22Rv1 (cell line): ENCODE data around the gene MELTF.
"Not testable (repeated sequence)": the region's sequence is repeated elsewhere in the genome, so short reads cannot be mapped to it uniquely, and the experiment has no call there.

Experiments
- H3K27ac ChIP-seq: fragments of 450-650 bp; 2 replicates; pipeline ENCODE4 v1.5.1; 2017
- ZFX ChIP-seq: fragments of 450-650 bp; IDR thresholded peaks from 2 replicates; pipeline ENCODE4 v1.6.1; 2017; ENCODE audit warnings: antibody characterized with exemption, borderline replicate concordance
- TF ChIP-seq, protein P1 (sequence below): fragments of 450-650 bp; IDR thresholded peaks from 2 replicates; pipeline ENCODE4 v1.5.1; 2017; ENCODE audit warnings: mild to moderate bottlenecking

Gene MELTF

GRCh38 chr3:197029511-197030167, at the start of gene MELTF:
TSS of gene MELTF (minus strand) at chr3:197029817. CDS start at chr3:197029702, 115 bp downstream.
- no peak within 1 kb of the TSS for H3K27ac ChIP-seq
- TF ChIP-seq, protein P1, sequence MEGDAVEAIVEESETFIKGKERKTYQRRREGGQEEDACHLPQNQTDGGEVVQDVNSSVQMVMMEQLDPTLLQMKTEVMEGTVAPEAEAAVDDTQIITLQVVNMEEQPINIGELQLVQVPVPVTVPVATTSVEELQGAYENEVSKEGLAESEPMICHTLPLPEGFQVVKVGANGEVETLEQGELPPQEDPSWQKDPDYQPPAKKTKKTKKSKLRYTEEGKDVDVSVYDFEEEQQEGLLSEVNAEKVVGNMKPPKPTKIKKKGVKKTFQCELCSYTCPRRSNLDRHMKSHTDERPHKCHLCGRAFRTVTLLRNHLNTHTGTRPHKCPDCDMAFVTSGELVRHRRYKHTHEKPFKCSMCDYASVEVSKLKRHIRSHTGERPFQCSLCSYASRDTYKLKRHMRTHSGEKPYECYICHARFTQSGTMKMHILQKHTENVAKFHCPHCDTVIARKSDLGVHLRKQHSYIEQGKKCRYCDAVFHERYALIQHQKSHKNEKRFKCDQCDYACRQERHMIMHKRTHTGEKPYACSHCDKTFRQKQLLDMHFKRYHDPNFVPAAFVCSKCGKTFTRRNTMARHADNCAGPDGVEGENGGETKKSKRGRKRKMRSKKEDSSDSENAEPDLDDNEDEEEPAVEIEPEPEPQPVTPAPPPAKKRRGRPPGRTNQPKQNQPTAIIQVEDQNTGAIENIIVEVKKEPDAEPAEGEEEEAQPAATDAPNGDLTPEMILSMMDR, result peak; percentile 97
- no peak for TF ChIP-seq ZFX

DNA sequence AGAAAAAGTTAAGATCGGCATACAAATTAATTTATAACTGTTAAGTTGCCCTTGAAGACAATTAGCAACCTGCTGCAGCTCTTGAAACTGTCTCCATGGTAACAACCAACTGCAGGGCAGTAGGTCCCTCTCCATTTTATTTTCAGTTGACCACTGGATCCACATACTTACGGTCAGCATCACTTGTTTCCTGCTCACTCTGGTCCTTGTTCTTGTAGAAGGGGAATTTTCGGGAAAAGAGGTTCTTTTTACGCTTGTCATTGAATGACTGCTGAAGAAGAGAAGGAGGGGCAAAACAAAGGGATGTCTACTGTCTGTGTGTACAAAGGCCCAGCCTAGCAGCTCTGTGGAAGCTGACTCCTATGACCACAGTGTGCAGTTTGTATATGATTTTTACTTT, 46.8 kb upstream of the MELTF start:
- TF ChIP-seq, protein P1, result no peak
- no peak for TF ChIP-seq ZFX
- H3K27ac ChIP-seq, result no peak overlapping the region

- H3K27ac ChIP-seq, result no peak overlapping the region
Measured at GRCh38 chr3:197068077-197068476, 38.5 kb upstream of the MELTF start.

GRCh38 chr3:197064771-197065170, 35.2 kb upstream of the MELTF start:
- no peak for TF ChIP-seq ZFX
- TF ChIP-seq, protein P1, result no peak
- no peak overlapping the region for H3K27ac ChIP-seq

More at GRCh38 chr3:197068077-197068476, 38.5 kb upstream of the MELTF start:
- TF ChIP-seq ZFX, result no peak
- TF ChIP-seq, protein P1, result no peak

DNA sequence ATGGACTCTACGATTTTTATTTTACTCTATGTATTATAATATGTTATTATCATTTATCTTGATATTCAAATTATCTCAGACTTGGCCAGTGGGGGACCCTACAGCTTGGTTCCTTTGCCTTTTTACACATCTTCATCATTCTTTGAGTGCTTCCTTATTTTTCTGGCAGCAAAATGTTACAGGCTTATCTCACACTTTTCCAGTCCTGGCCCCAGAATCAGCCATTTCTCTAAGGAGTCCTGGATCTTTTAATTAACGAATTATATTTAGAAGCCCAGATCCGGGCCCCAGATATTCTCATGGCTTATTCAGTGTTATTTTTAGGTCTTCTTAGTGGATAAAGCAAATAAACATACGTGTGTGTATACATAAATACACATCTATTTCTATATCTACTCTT, 32.8 kb upstream of the MELTF start:
- TF ChIP-seq, protein P1, result no peak
- no peak for TF ChIP-seq ZFX
- no peak overlapping the region for H3K27ac ChIP-seq

DNA sequence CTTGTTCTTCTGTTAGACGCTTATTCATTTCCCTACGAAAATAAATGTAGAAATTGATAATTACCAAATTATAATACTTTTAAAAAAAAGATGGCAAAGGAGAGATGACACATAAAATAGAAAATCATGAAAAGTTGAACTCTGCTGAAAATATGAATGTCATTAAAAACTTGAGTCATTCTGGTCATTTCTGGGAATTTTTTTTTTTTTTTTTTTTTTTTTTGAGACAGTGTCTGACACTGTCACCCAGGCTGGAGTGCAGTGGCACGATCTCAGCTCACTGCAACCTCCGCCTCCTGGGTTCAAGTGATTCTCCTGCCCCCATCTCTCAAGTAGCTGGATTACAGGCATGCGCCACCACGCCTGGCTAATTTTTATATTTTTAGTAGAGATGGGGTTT, 22.0 kb upstream of the MELTF start:
- H3K27ac ChIP-seq, result not testable (repeated sequence)

GRCh38 chr3:197050511-197050910, 20.9 kb upstream of the MELTF start:
- TF ChIP-seq, protein P1, result no peak
- TF ChIP-seq ZFX, result no peak
- H3K27ac ChIP-seq, result no peak overlapping the region

DNA sequence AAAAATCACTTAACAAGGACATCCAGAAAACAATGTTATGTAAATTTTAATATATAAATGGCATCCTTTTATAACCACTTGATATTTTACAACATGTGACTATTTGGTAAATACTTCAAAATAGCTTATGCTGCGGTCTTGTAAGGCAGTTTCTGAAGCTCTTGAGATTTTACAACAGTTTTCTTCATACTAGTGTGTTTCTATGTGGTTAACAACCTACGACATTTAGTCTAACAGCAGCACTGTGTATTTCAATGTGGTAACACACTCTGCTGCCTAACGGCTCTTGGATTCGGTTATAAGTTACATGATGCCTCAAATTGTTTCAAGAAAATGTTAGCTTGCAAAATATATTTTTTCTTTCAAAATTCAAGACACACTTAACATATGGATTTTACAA, 12.9 kb upstream of the MELTF start:
- no peak for TF ChIP-seq ZFX
- TF ChIP-seq, protein P1, result no peak
- no peak overlapping the region for H3K27ac ChIP-seq
